Measurements from ENCODE around the gene BAIAP2. TPM values are rescaled to one million over a fixed set of nuclear protein-coding genes. Genes with fewer than 3 reads are reported as not detected.

Gene BAIAP2
- total RNA-seq, 1 experiment from 2014 or later = 58.0 TPM

- H3K27ac Mint-ChIP-seq (ENCODE audit: unreplicated experiment) = no peak overlapping the region
- no TSS peak for BruUV-seq (replicated peaks)
- peaks cover 34% of the 10 kb centered on the region for H3K36me3 Mint-ChIP-seq (ENCODE audit: insufficient read depth, unreplicated experiment)
- H3K27me3 Mint-ChIP-seq (ENCODE audit: unreplicated experiment) = no peaks in the 10 kb centered on the region
- intact Hi-C loops (cut with micrococcal nuclease; ENCODE audit: unreplicated experiment) = no loop called here
- TF ChIP-seq, protein P1, sequence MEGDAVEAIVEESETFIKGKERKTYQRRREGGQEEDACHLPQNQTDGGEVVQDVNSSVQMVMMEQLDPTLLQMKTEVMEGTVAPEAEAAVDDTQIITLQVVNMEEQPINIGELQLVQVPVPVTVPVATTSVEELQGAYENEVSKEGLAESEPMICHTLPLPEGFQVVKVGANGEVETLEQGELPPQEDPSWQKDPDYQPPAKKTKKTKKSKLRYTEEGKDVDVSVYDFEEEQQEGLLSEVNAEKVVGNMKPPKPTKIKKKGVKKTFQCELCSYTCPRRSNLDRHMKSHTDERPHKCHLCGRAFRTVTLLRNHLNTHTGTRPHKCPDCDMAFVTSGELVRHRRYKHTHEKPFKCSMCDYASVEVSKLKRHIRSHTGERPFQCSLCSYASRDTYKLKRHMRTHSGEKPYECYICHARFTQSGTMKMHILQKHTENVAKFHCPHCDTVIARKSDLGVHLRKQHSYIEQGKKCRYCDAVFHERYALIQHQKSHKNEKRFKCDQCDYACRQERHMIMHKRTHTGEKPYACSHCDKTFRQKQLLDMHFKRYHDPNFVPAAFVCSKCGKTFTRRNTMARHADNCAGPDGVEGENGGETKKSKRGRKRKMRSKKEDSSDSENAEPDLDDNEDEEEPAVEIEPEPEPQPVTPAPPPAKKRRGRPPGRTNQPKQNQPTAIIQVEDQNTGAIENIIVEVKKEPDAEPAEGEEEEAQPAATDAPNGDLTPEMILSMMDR (IDR thresholded peaks at IDR 0.05; ENCODE audit: unreplicated experiment) = no peak
- DNase-seq = no peak
- H3K9me3 Mint-ChIP-seq (ENCODE audit: low read depth, unreplicated experiment) = no peaks in the 10 kb centered on the region
- H3K4me1 Mint-ChIP-seq (ENCODE audit: low read depth, unreplicated experiment) = peaks cover 28% of the 10 kb centered on the region
- CTCF ChIA-PET = no interaction called here
- H3K4me3 Mint-ChIP-seq (ENCODE audit: low read depth, unreplicated experiment) = no peak overlapping the region
These were observed 32.5 kb downstream of the BAIAP2 start for GRCh38 chr17:81067391-81067811.

DNA sequence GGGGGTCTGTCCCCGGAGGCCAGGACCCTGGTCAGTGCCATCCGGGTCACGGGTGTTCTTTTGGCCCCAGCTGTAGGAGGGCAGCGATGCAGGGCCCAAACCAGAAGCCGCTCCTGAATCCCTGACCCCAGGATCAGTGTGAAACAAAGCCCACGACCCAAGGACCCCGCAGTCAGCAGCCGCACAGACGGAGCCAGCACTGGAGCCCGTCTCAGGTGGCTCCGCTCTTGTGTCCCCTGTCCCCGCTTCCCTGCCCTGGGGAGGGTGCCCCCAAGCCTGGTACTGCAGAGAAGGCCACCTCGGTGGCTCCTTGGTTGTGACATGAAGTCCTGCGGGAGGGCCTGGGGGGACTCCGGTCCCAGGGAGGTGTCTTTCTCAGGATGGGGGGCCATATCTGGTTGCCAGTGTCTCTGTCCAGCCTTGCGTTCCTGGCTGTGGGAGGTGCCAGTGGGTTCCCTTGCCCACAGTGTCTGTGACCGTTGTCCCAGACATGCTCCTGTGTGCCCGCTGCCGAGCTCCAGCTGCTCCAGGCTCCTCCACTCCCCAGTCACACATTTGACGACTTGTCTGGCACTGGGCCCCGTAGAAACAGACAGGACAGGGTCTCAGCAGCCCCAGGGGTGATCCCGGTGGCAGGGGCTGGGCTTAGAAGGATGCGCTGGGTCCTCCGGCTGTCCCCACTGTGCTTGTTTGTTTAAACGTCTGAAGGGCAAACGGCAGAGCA, 33.6 kb downstream of the BAIAP2 start:
- H3K36me3 Mint-ChIP-seq (ENCODE audit: insufficient read depth, unreplicated experiment) = peaks cover 33% of the 10 kb centered on the region
- no peak overlapping the region for H3K27ac Mint-ChIP-seq (ENCODE audit: unreplicated experiment)
- H3K4me3 Mint-ChIP-seq (ENCODE audit: low read depth, unreplicated experiment) = no peak overlapping the region
- H3K27me3 Mint-ChIP-seq (ENCODE audit: unreplicated experiment) = no peaks in the 10 kb centered on the region
- H3K9me3 Mint-ChIP-seq (ENCODE audit: low read depth, unreplicated experiment) = no peaks in the 10 kb centered on the region
- no TSS peak for BruUV-seq (replicated peaks)
- no peak for DNase-seq
- CTCF ChIA-PET = no interaction called here
- intact Hi-C loops (cut with micrococcal nuclease; ENCODE audit: unreplicated experiment) = no loop called here
- TF ChIP-seq, protein P1 (IDR thresholded peaks at IDR 0.05; ENCODE audit: unreplicated experiment) = no peak
- peaks cover 33% of the 10 kb centered on the region for H3K4me1 Mint-ChIP-seq (ENCODE audit: low read depth, unreplicated experiment)

DNA sequence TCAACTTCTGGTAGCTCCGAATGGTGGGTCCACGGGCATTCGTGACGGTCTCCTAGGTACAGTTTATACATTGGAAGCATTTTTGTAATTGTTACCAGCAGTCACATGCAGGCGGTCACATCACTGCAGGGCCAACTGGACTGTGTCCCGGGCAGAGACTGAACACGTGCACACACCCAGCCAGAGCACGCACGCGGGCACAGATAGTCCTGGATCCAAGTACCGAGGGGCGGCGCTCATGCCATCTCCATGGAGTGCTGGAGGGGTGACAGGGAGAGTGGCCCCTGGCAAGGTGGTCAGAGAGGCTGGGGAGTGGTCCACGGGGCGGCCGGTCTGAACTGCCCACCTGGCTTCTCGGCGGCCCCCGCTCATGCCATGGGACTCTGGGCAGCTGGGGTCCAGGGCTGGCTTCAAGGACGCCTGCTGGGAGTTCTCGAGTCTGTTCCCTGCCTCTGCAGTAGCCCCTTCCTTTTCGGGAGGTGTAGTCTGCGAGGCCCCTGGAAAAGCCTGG, 34.2 kb downstream of the BAIAP2 start:
- peaks cover 27% of the 10 kb centered on the region for H3K4me1 Mint-ChIP-seq (ENCODE audit: low read depth, unreplicated experiment)
- H3K9me3 Mint-ChIP-seq (ENCODE audit: low read depth, unreplicated experiment) = no peaks in the 10 kb centered on the region
- peaks cover 33% of the 10 kb centered on the region for H3K36me3 Mint-ChIP-seq (ENCODE audit: insufficient read depth, unreplicated experiment)
- DNase-seq = no peak
- intact Hi-C loops (cut with micrococcal nuclease; ENCODE audit: unreplicated experiment) = no loop called here
- no peak overlapping the region for H3K27ac Mint-ChIP-seq (ENCODE audit: unreplicated experiment)
- no TSS peak for BruUV-seq (replicated peaks)
- no peak overlapping the region for H3K4me3 Mint-ChIP-seq (ENCODE audit: low read depth, unreplicated experiment)
- no peaks in the 10 kb centered on the region for H3K27me3 Mint-ChIP-seq (ENCODE audit: unreplicated experiment)
- TF ChIP-seq, protein P1 (IDR thresholded peaks at IDR 0.05; ENCODE audit: unreplicated experiment) = no peak
- CTCF ChIA-PET = no interaction called here

- TF ChIP-seq, protein P1 (IDR thresholded peaks at IDR 0.05; ENCODE audit: unreplicated experiment) = no peak
- DNase-seq = no peak
- CTCF ChIA-PET = no interaction called here
- Mint-ChIP-seq H3K27me3 (ENCODE audit: unreplicated experiment) (no peaks in the 10 kb centered on the region), H3K9me3 (ENCODE audit: low read depth, unreplicated experiment) (no peaks in the 10 kb centered on the region), H3K4me1 (ENCODE audit: low read depth, unreplicated experiment) (peaks cover 14% of the 10 kb centered on the region), H3K27ac (ENCODE audit: unreplicated experiment) (no peak overlapping the region), H3K36me3 (ENCODE audit: insufficient read depth, unreplicated experiment) (peaks cover 28% of the 10 kb centered on the region), H3K4me3 (ENCODE audit: low read depth, unreplicated experiment) (no peak overlapping the region)
- BruUV-seq (replicated peaks) = no TSS peak
- intact Hi-C loops (cut with micrococcal nuclease; ENCODE audit: unreplicated experiment) = no loop called here
These were observed 35.7 kb downstream of the BAIAP2 start for GRCh38 chr17:81070541-81071246.
